ENCODE measurements around the gene CYTH4. TPM values are rescaled to one million over a fixed set of nuclear protein-coding genes. Genes with fewer than 3 reads are reported as not detected.

The CYTH4 gene
- total RNA-seq, 2 donors from 2014 or later: not detected

- H3K9ac ChIP-seq (ENCODE audit: extremely low read depth, low read length, poor library complexity, severe bottlenecking): no peak overlapping the region
- H3K36me3 Mint-ChIP-seq (ENCODE audit: low read depth): no peaks in the 10 kb centered on the region
- no peak overlapping the region for H3K4me3 ChIP-seq (ENCODE audit: low read length)
Measured at GRCh38 chr22:37316405-37316804, 34.1 kb downstream of the CYTH4 start.

GRCh38 chr22:37316875-37317371, 34.6 kb downstream of the CYTH4 start:
- no peak overlapping the region for H3K27ac ChIP-seq (ENCODE audit: low read depth, low read length)
- no peak overlapping the region for H3K27ac Mint-ChIP-seq
- 55 to 58% methylated on average over 11 of the region's 11 CpGs for WGBS, 2 experiments (ENCODE audit: insufficient coverage in 1 of 2, insufficient read length in 1 of 2)
- no peaks in the 10 kb centered on the region for H3K36me3 ChIP-seq (ENCODE audit: control insufficient read depth, insufficient read depth, low read length)
- TF ChIP-seq CTCF (conservative IDR thresholded peaks at IDR 0.05): peak; percentile 90
- H3K9me3 ChIP-seq (ENCODE audit: control insufficient read depth, low read length): no peaks in the 10 kb centered on the region
- H3K4me1 Mint-ChIP-seq: peaks cover 12% of the 10 kb centered on the region
- no peak overlapping the region for H3K4me3 ChIP-seq (ENCODE audit: low read length)
- peaks cover 2% of the 10 kb centered on the region for H3K27me3 Mint-ChIP-seq (ENCODE audit: insufficient read depth)
- DNase-seq: peak; percentile 93
- no peak overlapping the region for H3K9ac ChIP-seq (ENCODE audit: extremely low read depth, low read length, poor library complexity, severe bottlenecking)
- no peaks in the 10 kb centered on the region for H3K9me3 Mint-ChIP-seq
- H3K4me1 ChIP-seq (ENCODE audit: control insufficient read depth, insufficient read depth, low read length): no peaks in the 10 kb centered on the region
- H3K4me3 Mint-ChIP-seq: no peak overlapping the region
- H3K27me3 ChIP-seq (ENCODE audit: control insufficient read depth, insufficient read depth, low read length, poor library complexity, severe bottlenecking): no peaks in the 10 kb centered on the region
- H3K36me3 Mint-ChIP-seq (ENCODE audit: low read depth): no peaks in the 10 kb centered on the region

More at GRCh38 chr22:37316405-37316804, 34.1 kb downstream of the CYTH4 start:
- Histone ChIP-seq H3K27me3 (ENCODE audit: control insufficient read depth, insufficient read depth, low read length, poor library complexity, severe bottlenecking) (no peaks in the 10 kb centered on the region), H3K4me1 (ENCODE audit: control insufficient read depth, insufficient read depth, low read length) (no peaks in the 10 kb centered on the region), H3K9me3 (ENCODE audit: control insufficient read depth, low read length) (no peaks in the 10 kb centered on the region), H3K36me3 (ENCODE audit: control insufficient read depth, insufficient read depth, low read length) (no peaks in the 10 kb centered on the region), H3K27ac (ENCODE audit: low read depth, low read length) (no peak overlapping the region)
- Mint-ChIP-seq H3K9me3 (no peaks in the 10 kb centered on the region), H3K4me1 (peaks cover 12% of the 10 kb centered on the region), H3K27me3 (ENCODE audit: insufficient read depth) (peaks cover 2% of the 10 kb centered on the region), H3K4me3 (no peak overlapping the region), H3K27ac (no peak overlapping the region)
- 86 to 95% methylated on average over 5 to 6 of the region's 6 CpGs for WGBS, 2 experiments (ENCODE audit: insufficient coverage in 1 of 2, insufficient read length in 1 of 2)
- DNase-seq: no peak
- TF ChIP-seq CTCF (conservative IDR thresholded peaks at IDR 0.05): no peak

- no peaks in the 10 kb centered on the region for H3K36me3 Mint-ChIP-seq (ENCODE audit: low read depth)
- peaks cover 10% of the 10 kb centered on the region for H3K27me3 Mint-ChIP-seq (ENCODE audit: insufficient read depth)
- Histone ChIP-seq H3K27ac (ENCODE audit: low read depth, low read length) (no peak overlapping the region), H3K9ac (ENCODE audit: extremely low read depth, low read length, poor library complexity, severe bottlenecking) (no peak overlapping the region), H3K9me3 (ENCODE audit: control insufficient read depth, low read length) (no peaks in the 10 kb centered on the region), H3K4me3 (ENCODE audit: low read length) (no peak overlapping the region), H3K4me1 (ENCODE audit: control insufficient read depth, insufficient read depth, low read length) (no peaks in the 10 kb centered on the region), H3K36me3 (ENCODE audit: control insufficient read depth, insufficient read depth, low read length) (no peaks in the 10 kb centered on the region), H3K27me3 (ENCODE audit: control insufficient read depth, insufficient read depth, low read length, poor library complexity, severe bottlenecking) (peaks cover 8% of the 10 kb centered on the region)
- 82 to 86% methylated on average over 5 to 6 of the region's 6 CpGs for WGBS, 2 experiments (ENCODE audit: insufficient coverage in 1 of 2, insufficient read length in 1 of 2)
- DNase-seq: no peak
- no peak overlapping the region for H3K4me3 Mint-ChIP-seq
- H3K27ac Mint-ChIP-seq: no peak overlapping the region
- no peak for TF ChIP-seq CTCF (conservative IDR thresholded peaks at IDR 0.05)
- H3K4me1 Mint-ChIP-seq: peaks cover 12% of the 10 kb centered on the region
- H3K9me3 Mint-ChIP-seq: no peaks in the 10 kb centered on the region
Measured at GRCh38 chr22:37317698-37318210, 35.4 kb downstream of the CYTH4 start.
